K562 (cell line): ENCODE measurements around the gene NTSR1. TPM values are rescaled to one million over a fixed set of nuclear protein-coding genes. Genes with fewer than 3 reads are reported as not detected.

Experiments
- BRF1 ChIP-seq: IDR thresholded peaks from 3 replicates; pipeline ENCODE4 v1.6.1; 2011; ENCODE audit warnings: borderline replicate concordance, mild to moderate bottlenecking; ENCODE audit not compliant: insufficient read length; ENCODE audit errors: extremely low read depth
- CBX5 ChIP-seq: IDR thresholded peaks from 2 replicates; pipeline ENCODE4 v1.6.1; 2014; ENCODE audit warnings: low read depth, borderline replicate concordance
- CREB1 ChIP-seq, 2 experiments: sonication (generic) in 1 of 2; formaldehyde crosslinking in 1 of 2; IDR thresholded peaks; 2 replicates each; pipeline versions ENCODE4 v1.6.1 to v1.8.0; 2012 to 2022; ENCODE audit warnings: inconsistent platforms in 1 of 2, mild to moderate bottlenecking in 1 of 2, missing genetic modification reagents in 1 of 2, moderate library complexity in 1 of 2
- E2F3 ChIP-seq: fragments of 250-450 bp; sonication (Bioruptor Pico); IDR thresholded peaks from 2 replicates; pipeline ENCODE4 v1.4.0; 2020; ENCODE audit warnings: mild to moderate bottlenecking
- E4F1 ChIP-seq: fragments of 250-450 bp; sonication (Bioruptor Pico); IDR thresholded peaks from 2 replicates; pipeline ENCODE4 v1.5.0; 2021; ENCODE audit warnings: mild to moderate bottlenecking, borderline replicate concordance
- GABPA ChIP-seq: fragments of 200-800 bp; sonication (Bioruptor generic); conservative IDR thresholded peaks from 2 replicates; pipeline ENCODE4 v1.6.1; 2016; ENCODE audit warnings: low read depth, missing genetic modification characterization, missing compliant biosample characterization
- KDM4B ChIP-seq, 2 experiments: fragments of 450-650 bp in 1 of 2; sonication (generic) in 1 of 2; IDR thresholded peaks; 2 replicates each; pipeline ENCODE4 v1.6.1; 2016 to 2017; ENCODE audit warnings: borderline replicate concordance in 2 of 2, antibody characterized with exemption in 1 of 2, low read depth in 1 of 2, mild to moderate bottlenecking in 1 of 2
- MXD1 ChIP-seq: fragments of 250-450 bp; sonication (Bioruptor Pico); IDR thresholded peaks from 2 replicates; pipeline ENCODE4 v1.8.0; 2021; ENCODE audit warnings: borderline replicate concordance, mild to moderate bottlenecking, moderate library complexity; ENCODE audit not compliant: poor library complexity, severe bottlenecking
- POLR3A ChIP-seq: IDR thresholded peaks from 2 replicates; pipeline ENCODE4 v1.6.1; 2011; ENCODE audit warnings: borderline replicate concordance, mild to moderate bottlenecking, moderate library complexity; ENCODE audit not compliant: insufficient read length, insufficient read depth; ENCODE audit errors: extremely low read depth
- SAFB ChIP-seq: fragments of 200-400 bp; formaldehyde crosslinking; IDR thresholded peaks from 2 replicates; pipeline ENCODE4 v1.6.1; 2017; ENCODE audit warnings: low read depth, low read length, borderline replicate concordance
- SIN3A ChIP-seq, 2 experiments: fragments of 150-350 bp in 1 of 2; IDR thresholded peaks; 2 replicates each; pipeline ENCODE4 v1.6.1; 2011 to 2016; ENCODE audit warnings: borderline replicate concordance in 2 of 2, low read depth in 2 of 2, low read length in 2 of 2, mild to moderate bottlenecking in 2 of 2, moderate library complexity in 2 of 2; ENCODE audit not compliant: control insufficient read depth in 1 of 2
- SMAD4 ChIP-seq: fragments of 250-450 bp; sonication (Bioruptor Pico); conservative IDR thresholded peaks from 2 replicates; pipeline ENCODE4 v1.8.0; 2021; ENCODE audit warnings: inconsistent platforms, mild to moderate bottlenecking, moderate library complexity
- SRSF1 ChIP-seq: fragments of 200-400 bp; formaldehyde crosslinking; IDR thresholded peaks from 2 replicates; pipeline ENCODE4 v1.6.1; 2017; ENCODE audit warnings: mild to moderate bottlenecking, low read depth, low read length, moderate library complexity
- TCFL5 ChIP-seq: fragments of 250-450 bp; sonication (Bioruptor Pico); conservative IDR thresholded peaks from 2 replicates; pipeline ENCODE4 v1.6.1; 2021; ENCODE audit warnings: mild to moderate bottlenecking, moderate library complexity, matching md5 sums
- TFE3 ChIP-seq: fragments of 450-650 bp; formaldehyde crosslinking; IDR thresholded peaks from 2 replicates; pipeline ENCODE4 v1.4.0; 2020; ENCODE audit warnings: mild to moderate bottlenecking, mixed read lengths
- TRIM28 ChIP-seq: fragments of 450-650 bp; IDR thresholded peaks from 2 replicates; pipeline ENCODE4 v1.6.1; 2017
- ZC3H4 ChIP-seq: sonication (generic); formaldehyde crosslinking; IDR thresholded peaks from 2 replicates; pipeline ENCODE4 v1.9.0; 2021; ENCODE audit warnings: missing genetic modification reagents, borderline replicate concordance
- ZNF583 ChIP-seq: fragments of 250-450 bp; sonication (Bioruptor Pico); IDR thresholded peaks from 2 replicates; pipeline ENCODE4 v1.4.0; 2020
- ZNF79 ChIP-seq: fragments of 250-450 bp; sonication (Bioruptor Pico); IDR thresholded peaks from 2 replicates; pipeline ENCODE4 v1.4.0; 2020; ENCODE audit warnings: low read depth, mild to moderate bottlenecking, moderate library complexity
- polyA plus RNA-seq, 8 experiments: library from polyadenylated mRNA; depleted of rRNA in 4 of 8; stranded (reverse) in 5 of 8; unstranded in 3 of 8; fragments of >200 nt; fragmentation: Nextera tagmentation in 2 of 8; fragmentation: Illumina TruSeq in 1 of 8; extraction: Ambion mirVana in 2 of 8; extraction: Trizol in 1 of 8; gene quantifications; 2 replicates each; pipeline versions ENCODE4 v1.2.1 to v1.2.3, GENCODE V29; 2011 to 2014; ENCODE audit warnings: inconsistent platforms in 1 of 8, missing spikeins in 1 of 8
- total RNA-seq, 7 experiments: library from RNA; depleted of rRNA in 6 of 7; stranded (reverse); fragments of >200 nt in 6 of 7; fragmentation: Illumina TruSeq in 2 of 7; extraction: Trizol in 2 of 7; gene quantifications; 2 replicates each; pipeline versions ENCODE4 v1.2.1 to v1.2.3, GENCODE V29; 2011 to 2021; ENCODE audit warnings: low replicate concordance in 1 of 7
- TF ChIP-seq, protein P1 (sequence below): fragments of 250-450 bp; sonication (Bioruptor Pico); IDR thresholded peaks from 2 replicates; pipeline ENCODE4 v1.4.0; 2020
- TF ChIP-seq, protein P2 (sequence below): sonication (generic); formaldehyde crosslinking; IDR thresholded peaks from 2 replicates; pipeline ENCODE4 v1.9.0; 2022; ENCODE audit warnings: mild to moderate bottlenecking, missing genetic modification reagents

NTSR1 gene
- total and polyA plus RNA-seq, 9 of the 15 experiments (the other 6 are each of a cell fraction or from before 2014, with no cell fraction given), result 0.04 to 0.40 (median 0.13) TPM; not detected in 3

DNA sequence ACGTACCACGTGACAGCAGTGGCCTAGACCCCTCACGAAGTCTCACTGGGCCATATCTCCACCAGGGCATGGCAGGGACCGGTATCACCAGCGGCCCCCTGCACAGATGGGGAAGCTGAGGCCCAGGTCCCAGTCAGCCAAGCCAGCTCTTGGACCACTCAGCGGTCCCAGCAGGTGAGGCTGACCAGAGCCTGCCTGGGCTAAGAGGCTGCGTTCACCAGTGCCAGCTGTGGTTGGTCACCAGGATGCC is 85.0 kb downstream of the NTSR1 start (continued):
- TF ChIP-seq GABPA (tag), result no peak
- no peak for TF ChIP-seq BRF1
- TF ChIP-seq SIN3A (IDR thresholded peaks at IDR 0.05; ENCODE audit: borderline replicate concordance in 2 of 2, control insufficient read depth in 1 of 2, low read depth in 2 of 2, low read length in 2 of 2), result 0 out of 4 replicates have a peak, but pooled peaks of 1 of the 2 experiments have one; percentile 42
- TF ChIP-seq TFE3, result peak; percentile 76
- TF ChIP-seq ZC3H4 (CRISPR knock-in tag), result peak; percentile 60; the same call in 1 of the 2 replicates
- TF ChIP-seq, protein P1, sequence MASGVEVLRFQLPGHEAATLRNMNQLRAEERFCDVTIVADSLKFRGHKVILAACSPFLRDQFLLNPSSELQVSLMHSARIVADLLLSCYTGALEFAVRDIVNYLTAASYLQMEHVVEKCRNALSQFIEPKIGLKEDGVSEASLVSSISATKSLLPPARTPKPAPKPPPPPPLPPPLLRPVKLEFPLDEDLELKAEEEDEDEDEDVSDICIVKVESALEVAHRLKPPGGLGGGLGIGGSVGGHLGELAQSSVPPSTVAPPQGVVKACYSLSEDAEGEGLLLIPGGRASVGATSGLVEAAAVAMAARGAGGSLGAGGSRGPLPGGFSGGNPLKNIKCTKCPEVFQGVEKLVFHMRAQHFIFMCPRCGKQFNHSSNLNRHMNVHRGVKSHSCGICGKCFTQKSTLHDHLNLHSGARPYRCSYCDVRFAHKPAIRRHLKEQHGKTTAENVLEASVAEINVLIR, result no peak
- no peak for TF ChIP-seq CREB1 (IDR thresholded peaks at IDR 0.05)
- no peak for TF ChIP-seq CREB1 (CRISPR knock-in tag; IDR thresholded peaks at IDR 0.05)
- no peak for TF ChIP-seq SAFB
- TF ChIP-seq KDM4B (IDR thresholded peaks at IDR 0.05; ENCODE audit: borderline replicate concordance in 2 of 2, low read depth in 1 of 2), result no peak
- no peak for TF ChIP-seq CBX5
- TF ChIP-seq MXD1 (CRISPR knock-in tag), result no peak
- TF ChIP-seq SMAD4 (CRISPR knock-in tag), result no peak
- no peak for TF ChIP-seq POLR3A
- TF ChIP-seq ZNF583 (CRISPR knock-in tag), result peak; percentile 71; the same call in 1 of the 2 replicates
- TF ChIP-seq E4F1 (CRISPR knock-in tag), result no peak
- TF ChIP-seq, protein P2, sequence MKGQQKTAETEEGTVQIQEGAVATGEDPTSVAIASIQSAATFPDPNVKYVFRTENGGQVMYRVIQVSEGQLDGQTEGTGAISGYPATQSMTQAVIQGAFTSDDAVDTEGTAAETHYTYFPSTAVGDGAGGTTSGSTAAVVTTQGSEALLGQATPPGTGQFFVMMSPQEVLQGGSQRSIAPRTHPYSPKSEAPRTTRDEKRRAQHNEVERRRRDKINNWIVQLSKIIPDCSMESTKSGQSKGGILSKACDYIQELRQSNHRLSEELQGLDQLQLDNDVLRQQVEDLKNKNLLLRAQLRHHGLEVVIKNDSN (CRISPR knock-in tag), result peak; percentile 48
- 0 out of 2 replicates have a peak, but pooled peaks have one; percentile 60 for TF ChIP-seq E2F3
- no peak for TF ChIP-seq ZNF79 (CRISPR knock-in tag)
- no peak for TF ChIP-seq TRIM28
- no peak for TF ChIP-seq TCFL5 (CRISPR knock-in tag)
- no peak for TF ChIP-seq SRSF1
